H9 (cell line): ENCODE measurements around the gene SAG. TPM values are rescaled to one million over a fixed set of nuclear protein-coding genes. Genes with fewer than 3 reads are reported as not detected.
A peak's percentile ranks its signal among the peaks of the same experiment; 100 is the strongest.

Source experiments
- DNase-seq: peaks from one replicate; pipeline ENCODE4 v3.0.0-alpha.2; 2017
- H2AFZ ChIP-seq: one replicate; pipeline ENCODE4 v1.6.1; 2013; ENCODE audit warnings: mild to moderate bottlenecking, low read length, control low read depth, moderate library complexity
- H2AK5ac ChIP-seq: 2 replicates; pipeline ENCODE4 v1.6.1; 2013; ENCODE audit warnings: low read length, control low read depth, mixed read lengths; ENCODE audit not compliant: insufficient read length
- H2BK120ac ChIP-seq: one replicate; pipeline ENCODE4 v1.6.1; 2013; ENCODE audit warnings: low read depth, mild to moderate bottlenecking, low read length, control low read depth, inconsistent platforms; ENCODE audit not compliant: poor library complexity, severe bottlenecking
- H2BK12ac ChIP-seq: 2 replicates; pipeline ENCODE4 v1.6.1; 2013; ENCODE audit warnings: low read length, control low read depth, mixed read lengths, low read depth; ENCODE audit not compliant: insufficient read length
- H2BK15ac ChIP-seq: 2 replicates; pipeline ENCODE4 v1.6.1; 2013; ENCODE audit warnings: low read depth, low read length, control low read depth
- H2BK20ac ChIP-seq: one replicate; pipeline ENCODE4 v1.6.1; 2013; ENCODE audit warnings: low read depth, mild to moderate bottlenecking, low read length, control low read depth, inconsistent platforms; ENCODE audit not compliant: poor library complexity, severe bottlenecking
- H2BK5ac ChIP-seq: 2 replicates; pipeline ENCODE4 v1.6.1; 2013; ENCODE audit warnings: low read length, control low read depth, mixed read lengths; ENCODE audit not compliant: insufficient read length
- H3K14ac ChIP-seq: 2 replicates; pipeline ENCODE4 v1.6.1; 2013; ENCODE audit warnings: low read length, control low read depth; ENCODE audit not compliant: insufficient read depth
- H3K18ac ChIP-seq: 2 replicates; pipeline ENCODE4 v1.6.1; 2013; ENCODE audit warnings: low read depth, mild to moderate bottlenecking, mixed read lengths, low read length, control low read depth; ENCODE audit not compliant: insufficient read length
- H3K23ac ChIP-seq: 2 replicates; pipeline ENCODE4 v1.6.1; 2013; ENCODE audit warnings: low read length, control low read depth, mixed read lengths, low read depth; ENCODE audit not compliant: insufficient read length
- H3K23me2 ChIP-seq: 2 replicates; pipeline ENCODE4 v1.6.1; 2013; ENCODE audit warnings: low read depth, mild to moderate bottlenecking, mixed read lengths, low read length, control low read depth; ENCODE audit not compliant: insufficient read length, poor library complexity, severe bottlenecking
- H3K27ac ChIP-seq: 2 replicates; pipeline ENCODE4 v1.5.1; 2013; ENCODE audit warnings: low read length, control low read depth, mixed read lengths, low read depth; ENCODE audit not compliant: insufficient read length
- H3K27me3 ChIP-seq: 2 replicates; pipeline ENCODE4 v1.6.1; 2013; ENCODE audit warnings: low read length, control low read depth, inconsistent platforms; ENCODE audit not compliant: insufficient read depth
- H3K4ac ChIP-seq: 2 replicates; pipeline ENCODE4 v1.6.1; 2013; ENCODE audit warnings: low read depth, mild to moderate bottlenecking, control low read depth, inconsistent platforms, low read length, moderate library complexity
- H3K4me1 ChIP-seq: 2 replicates; pipeline ENCODE4 v1.6.1; 2013; ENCODE audit warnings: low read length, control low read depth, inconsistent platforms; ENCODE audit not compliant: insufficient read depth
- H3K4me2 ChIP-seq: 2 replicates; pipeline ENCODE4 v1.6.1; 2013; ENCODE audit warnings: low read length, control low read depth, mixed read lengths; ENCODE audit not compliant: insufficient read length, insufficient read depth
- H3K56ac ChIP-seq: 2 replicates; pipeline ENCODE4 v1.6.1; 2013; ENCODE audit warnings: low read depth, mild to moderate bottlenecking, mixed read lengths, low read length, control low read depth; ENCODE audit not compliant: insufficient read length
- H3K79me1 ChIP-seq: 2 replicates; pipeline ENCODE4 v1.6.1; 2013; ENCODE audit warnings: low read depth, mild to moderate bottlenecking, moderate library complexity, low read length, control low read depth, inconsistent platforms; ENCODE audit not compliant: insufficient read depth, poor library complexity, severe bottlenecking
- H3K79me2 ChIP-seq: 2 replicates; pipeline ENCODE4 v1.6.1; 2013; ENCODE audit warnings: low read length, control low read depth, inconsistent platforms; ENCODE audit not compliant: insufficient read depth
- H3K9ac ChIP-seq: 2 replicates; pipeline ENCODE4 v1.6.1; 2013; ENCODE audit warnings: low read length, control low read depth, mixed read lengths; ENCODE audit not compliant: insufficient read length; ENCODE audit errors: extremely low read depth
- H3K9me3 ChIP-seq: one replicate; pipeline ENCODE4 v1.6.1; 2013; ENCODE audit warnings: low read depth, low read length, inconsistent platforms; ENCODE audit not compliant: control insufficient read depth
- H3T11ph ChIP-seq: one replicate; pipeline ENCODE4 v1.6.1; 2013; ENCODE audit warnings: mild to moderate bottlenecking, low read length, control low read depth, inconsistent platforms
- H4K20me1 ChIP-seq: one replicate; pipeline ENCODE4 v1.6.1; 2013; ENCODE audit not compliant: control insufficient read depth, insufficient read length, insufficient read depth
- H4K5ac ChIP-seq: 2 replicates; pipeline ENCODE4 v1.6.1; 2013; ENCODE audit warnings: low read depth, mild to moderate bottlenecking, mixed read lengths, low read length, control low read depth; ENCODE audit not compliant: insufficient read length
- H4K8ac ChIP-seq: replicated peaks from 2 replicates; pipeline ENCODE4 v1.6.1; 2013; ENCODE audit warnings: low read length, control low read depth, mixed read lengths, low read depth; ENCODE audit not compliant: insufficient read length
- H4K91ac ChIP-seq: 2 replicates; pipeline ENCODE4 v1.6.1; 2013; ENCODE audit warnings: low read depth, mild to moderate bottlenecking, moderate library complexity, mixed read lengths, low read length, control low read depth; ENCODE audit not compliant: insufficient read length
- H3K27ac Mint-ChIP-seq, 3 experiments: 2 replicates in 2 of 3; 3 replicates in 1 of 3; pipeline ENCODE4 v1.8.0; 2020 to 2021; ENCODE audit warnings: mixed read lengths in 3 of 3, mild to moderate bottlenecking in 1 of 3, moderate library complexity in 1 of 3
- H3K27me3 Mint-ChIP-seq: 2 replicates; pipeline ENCODE4 v1.8.0; 2021; ENCODE audit warnings: low read depth, mild to moderate bottlenecking, moderate library complexity, mixed read lengths
- H3K36me3 Mint-ChIP-seq, 3 experiments: 2 replicates in 2 of 3; 3 replicates in 1 of 3; pipeline ENCODE4 v1.8.0; 2020 to 2021; ENCODE audit warnings: low read depth in 3 of 3, mixed read lengths in 3 of 3; ENCODE audit not compliant: insufficient read depth in 1 of 3
- H3K4me1 Mint-ChIP-seq, 2 experiments: 2 replicates each; pipeline ENCODE4 v1.8.0; 2020; ENCODE audit warnings: mixed read lengths in 2 of 2
- H3K4me3 Mint-ChIP-seq, 2 experiments: 2 replicates in 1 of 2; 3 replicates in 1 of 2; pipeline ENCODE4 v1.8.0; 2020 to 2021; ENCODE audit warnings: mild to moderate bottlenecking in 2 of 2, mixed read lengths in 2 of 2, moderate library complexity in 1 of 2
- H3K9me3 Mint-ChIP-seq, 2 experiments: 2 replicates in 1 of 2; 3 replicates in 1 of 2; pipeline ENCODE4 v1.8.0; 2020; ENCODE audit warnings: mild to moderate bottlenecking in 2 of 2, mixed read lengths in 2 of 2, moderate library complexity in 1 of 2
- CTCF ChIP-seq: fragments of 200-600 bp; sonication (generic); conservative IDR thresholded peaks from 3 replicates; pipeline ENCODE4 v1.8.0; 2021; ENCODE audit warnings: antibody characterized with exemption, mild to moderate bottlenecking
- WGBS: extraction: QIAGEN DNeasy Blood & Tissue Kit; methylation state at CpG from one replicate; pipeline ENCODE4 v1.1.7; 2013; ENCODE audit warnings: missing lambda C conversion rate, low lambda C conversion rate, mixed read lengths; ENCODE audit not compliant: insufficient read length; ENCODE audit errors: extremely low coverage; 5-methylcytosine and 5-hydroxymethylcytosine counted together
- total RNA-seq: library from RNA; stranded (reverse); gene quantifications from 2 replicates; pipeline ENCODE4 v1.2.1, GENCODE V29; 2021

Gene SAG
- total RNA-seq, 1 experiment from 2014 or later = not detected

DNA sequence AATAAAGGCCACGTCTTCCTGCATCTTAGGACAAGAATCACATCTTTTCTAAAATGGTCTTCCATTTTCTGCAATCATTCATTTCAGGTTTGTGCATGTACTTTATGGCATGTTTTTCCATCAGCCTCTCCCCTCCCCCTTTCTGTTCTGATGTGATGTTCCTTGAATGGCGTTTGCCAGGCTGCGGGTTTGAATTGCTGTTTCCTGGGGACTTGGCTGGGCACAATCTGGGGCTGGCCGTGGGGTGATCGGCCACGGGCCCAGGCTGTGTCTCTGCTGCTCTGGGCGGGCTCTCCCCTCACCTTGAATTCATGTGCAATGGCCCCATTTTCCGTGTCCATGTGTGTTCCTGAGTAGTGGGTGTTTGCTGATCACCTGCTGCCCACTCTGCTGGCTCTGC, 61.8 kb downstream of the SAG start:
- Histone ChIP-seq H3K23me2 (no peaks in the 10 kb centered on the region), H3K4ac (no peak overlapping the region), H3K79me2 (peaks cover 2% of the 10 kb centered on the region; the same call in 1 of the 2 replicates), H3K14ac (no peak overlapping the region), H2BK15ac (no peak overlapping the region), H3K27me3 (no peaks in the 10 kb centered on the region), H2BK120ac (no peak overlapping the region), H3T11ph (no peak overlapping the region), H3K9me3 (no peaks in the 10 kb centered on the region), H4K20me1 (no peaks in the 10 kb centered on the region), H2BK12ac (no peak overlapping the region), H2AK5ac (no peak overlapping the region), H3K4me1 (no peaks in the 10 kb centered on the region), H2BK20ac (no peak overlapping the region), H2BK5ac (no peak overlapping the region), H3K79me1 (no peaks in the 10 kb centered on the region), H3K18ac (no peak overlapping the region), H3K4me2 (no peak overlapping the region), H4K8ac (no peak overlapping the region), H3K9ac (no peak overlapping the region), H3K23ac (no peak overlapping the region), H4K5ac (no peak overlapping the region), H3K56ac (no peak overlapping the region), H3K27ac (no peak overlapping the region), H2AFZ (no peak overlapping the region), H4K91ac (no peak overlapping the region)
- TF ChIP-seq CTCF = no peak
- Mint-ChIP-seq H3K27me3 (no peaks in the 10 kb centered on the region), H3K9me3 (no peaks in the 10 kb centered on the region), H3K4me1 (peaks cover 16% of the 10 kb centered on the region in 2 experiments), H3K27ac (peak overlapping the region in 1 of 3 experiments; percentile 22; a peak in 2 of 7 replicates), H3K36me3 (no peaks in the 10 kb centered on the region), H3K4me3 (no peak overlapping the region; a peak in 1 of 5 replicates)
- no peak for DNase-seq
- WGBS = no CpG with 5 or more reads among the region's 8 CpGs
